ENCODE results near the gene ADAMTS8. TPM values are rescaled to one million over a fixed set of nuclear protein-coding genes. Genes with fewer than 3 reads are reported as not detected.

The ADAMTS8 gene
- total RNA-seq, 1 experiment from 2014 or later, result 0.07 TPM

- BruUV-seq (replicated peaks), result no TSS peak
- intact Hi-C loops (cut with micrococcal nuclease), result no loop called here
- ChIA-PET POLR2A (no interaction called here), CTCF (no interaction called here), RAD21 (ENCODE audit: low non-redundant PET in 1 of 2, low total read pairs in 2 of 2, uncharacterized antibody in 2 of 2, unreplicated experiment in 2 of 2) (no interaction called here)
- no peaks in the 10 kb centered on the region for H3K36me3 ChIP-seq (ENCODE audit: control insufficient read depth in 1 of 2, insufficient read depth in 2 of 2, low read length in 2 of 2)
- TF ChIP-seq ATF3 (IDR thresholded peaks at IDR 0.05) (no peak), CTCF (IDR thresholded peaks at IDR 0.05 in 2 of 3, conservative IDR thresholded peaks at IDR 0.05 in 1 of 3; ENCODE audit: borderline replicate concordance in 1 of 3, insufficient read depth in 1 of 3, low read depth in 2 of 3, low read length in 2 of 3) (no peak), POLR2AphosphoS5 (IDR thresholded peaks at IDR 0.05; ENCODE audit: low read depth, low read length) (no peak), TCF7L2 (IDR thresholded peaks at IDR 0.05; ENCODE audit: borderline replicate concordance, extremely low read depth, insufficient read depth, insufficient read length) (no peak), CEBPB (IDR thresholded peaks at IDR 0.05; ENCODE audit: low read depth) (no peak), CBX3 (IDR thresholded peaks at IDR 0.05; ENCODE audit: low read depth) (no peak), FOSL1 (IDR thresholded peaks at IDR 0.05; ENCODE audit: low read depth) (no peak), YY1 (IDR thresholded peaks at IDR 0.05; ENCODE audit: extremely low read depth, insufficient replicate concordance, low read depth, low read length) (no peak), EGR1 (IDR thresholded peaks at IDR 0.05; ENCODE audit: low read depth) (no peak), SRF (IDR thresholded peaks at IDR 0.05; ENCODE audit: low read depth) (no peak), MAX (IDR thresholded peaks at IDR 0.05) (no peak), RAD21 (IDR thresholded peaks at IDR 0.05; ENCODE audit: low read depth) (no peak), EZH2 (IDR thresholded peaks at IDR 0.05) (no peak), ZFX (IDR thresholded peaks at IDR 0.05) (no peak), EZH2phosphoT487 (IDR thresholded peaks at IDR 0.05; ENCODE audit: borderline replicate concordance) (no peak), ZBTB33 (IDR thresholded peaks at IDR 0.05; ENCODE audit: extremely low read depth, insufficient replicate concordance, low read length) (no peak), SIN3A (IDR thresholded peaks at IDR 0.05; ENCODE audit: low read depth) (no peak)
- no peaks in the 10 kb centered on the region for H3K9me2 ChIP-seq (ENCODE audit: insufficient read depth)
- DNase-seq (ENCODE audit: low read depth, low spot score), result no peak
- H3K27ac ChIP-seq (ENCODE audit: low read depth, low read length), result no peak overlapping the region
- H3K79me2 ChIP-seq (ENCODE audit: insufficient read depth, low read length), result no peaks in the 10 kb centered on the region
- ATAC-seq, result no peak
- peaks cover 0 to 7% of the 10 kb centered on the region in 2 experiments; a peak in 2 of 4 replicates for H3K4me1 ChIP-seq (ENCODE audit: control insufficient read depth in 1 of 2, insufficient read depth in 2 of 2, low read length in 2 of 2)
- no peaks in the 10 kb centered on the region for H4K20me1 ChIP-seq (ENCODE audit: insufficient read depth)
- H3K27me3 ChIP-seq (ENCODE audit: insufficient read depth, low read length), result peaks cover 7% of the 10 kb centered on the region; the same call in 1 of the 2 replicates
- no peak overlapping the region for H3K4me3 ChIP-seq (replicated peaks in 1 of 2; ENCODE audit: low read depth in 1 of 2, low read length in 2 of 2)
- H2AFZ ChIP-seq (ENCODE audit: low read depth, low read length, poor library complexity, severe bottlenecking), result no peak overlapping the region
- no peak overlapping the region for H3K4me2 ChIP-seq (ENCODE audit: low read length)
- H3K9ac ChIP-seq (ENCODE audit: low read length), result no peak overlapping the region
- no peaks in the 10 kb centered on the region for H3K9me3 ChIP-seq (ENCODE audit: control insufficient read depth in 1 of 2, insufficient read depth in 1 of 2, low read depth in 1 of 2, low read length in 2 of 2)
Observed at GRCh38 chr11:130405428-130405827, 23.0 kb downstream of the ADAMTS8 start.

All from HCT116 (cell line).